ENCODE results near the gene RARRES2. TPM values are rescaled to one million over a fixed set of nuclear protein-coding genes. Genes with fewer than 3 reads are reported as not detected.

RARRES2 gene
- polyA plus RNA-seq, 1 of the 3 experiments (the other 2 are of a cell fraction) = 0.43 TPM

- TF ChIP-seq NFIC (IDR thresholded peaks at IDR 0.05; ENCODE audit: borderline replicate concordance) = no peak
- TF ChIP-seq MXI1 (IDR thresholded peaks at IDR 0.05; ENCODE audit: low read depth, low read length) = no peak
- TF ChIP-seq MEF2A (IDR thresholded peaks at IDR 0.05; ENCODE audit: borderline replicate concordance, low read depth) = no peak
These were observed 19.1 kb upstream of the RARRES2 start (continued) for GRCh38 chr7:150360363-150361058.

- WGBS (ENCODE audit: low lambda C conversion rate) = 95% methylated on average over 2 of the region's 2 CpGs
- CTCF ChIA-PET = no interaction called here
- no peak overlapping the region for H3K4me3 ChIP-seq (ENCODE audit: low read depth in 2 of 2, low read length in 1 of 2)
These were observed 18.4 kb upstream of the RARRES2 start for GRCh38 chr7:150359622-150360362.

GRCh38 chr7:150358988-150359621 is 17.7 kb upstream of the RARRES2 start:
- no peak overlapping the region for H3K4me3 ChIP-seq (ENCODE audit: low read depth in 2 of 2, low read length in 1 of 2)
- WGBS (ENCODE audit: low lambda C conversion rate) = 92% methylated on average over 4 of the region's 4 CpGs
- H3K27ac ChIP-seq (ENCODE audit: low read depth in 2 of 2, low read length in 1 of 2) = no peak overlapping the region
- no peaks in the 10 kb centered on the region for H3F3A ChIP-seq (replicated peaks; ENCODE audit: insufficient read depth)
- no peaks in the 10 kb centered on the region for H3K79me2 ChIP-seq (ENCODE audit: insufficient read depth)
- no peaks in the 10 kb centered on the region for H3K36me3 ChIP-seq (replicated peaks in 1 of 2; ENCODE audit: control insufficient read depth in 1 of 2, insufficient read depth in 2 of 2, low read length in 1 of 2)
- H3K4me1 ChIP-seq (ENCODE audit: control insufficient read depth in 1 of 2, insufficient read depth in 2 of 2, low read depth in 1 of 2, low read length in 1 of 2) = peaks cover 0 to 12% of the 10 kb centered on the region in 2 experiments; a peak in 3 of 4 replicates
- H3K9me2 ChIP-seq = no peaks in the 10 kb centered on the region
- no peak overlapping the region for H3K4me2 ChIP-seq
- DNase-seq = no peak
- H4K20me1 ChIP-seq (ENCODE audit: insufficient read depth) = no peaks in the 10 kb centered on the region
- no peaks in the 10 kb centered on the region for H3K27me3 ChIP-seq (ENCODE audit: insufficient read depth)
- no peak overlapping the region for H2AFZ ChIP-seq (ENCODE audit: low read depth)
- CTCF ChIA-PET = interaction anchor here (1.0 to 5.7 kb wide), 8 partner anchors 9 to 90 kb away, joined by 3 to 57 read pairs (median 4); partner anchors contain the start of genes RARRES2 and REPIN1
- no peak overlapping the region for H3K9ac ChIP-seq
- H3K9me3 ChIP-seq = no peaks in the 10 kb centered on the region
- POLR2A ChIA-PET = interaction anchor here (0.6 kb wide), 1 partner anchor 591 kb away, joined by 3 read pairs; no protein-coding TSS in a partner anchor
- TF ChIP-seq ZBTB33 (IDR thresholded peaks at IDR 0.05; ENCODE audit: borderline replicate concordance, low read depth) (no peak), FOXJ3 (CRISPR knock-in tag; IDR thresholded peaks at IDR 0.05) (no peak), SIN3A (IDR thresholded peaks at IDR 0.05; ENCODE audit: borderline replicate concordance, low read depth, low read length) (no peak), ELF1 (IDR thresholded peaks at IDR 0.05) (no peak), FOXM1 (IDR thresholded peaks at IDR 0.05; ENCODE audit: low read depth) (no peak), EP300 (IDR thresholded peaks at IDR 0.05; ENCODE audit: borderline replicate concordance in 1 of 2, low read depth in 1 of 2, low read length in 1 of 2) (no peak), SMC3 (IDR thresholded peaks at IDR 0.05; ENCODE audit: low read depth, low read length) (no peak), RCOR1 (IDR thresholded peaks at IDR 0.05; ENCODE audit: low read length) (no peak), GATA2 (CRISPR knock-in tag; IDR thresholded peaks at IDR 0.05) (no peak), GABPA (IDR thresholded peaks at IDR 0.05; ENCODE audit: low read depth) (no peak), RFX5 (IDR thresholded peaks at IDR 0.05; ENCODE audit: low read length) (no peak), MAX (IDR thresholded peaks at IDR 0.05; ENCODE audit: low read depth) (no peak), POLR2AphosphoS5 (IDR thresholded peaks at IDR 0.05; ENCODE audit: low read depth, low read length) (no peak)

More at GRCh38 chr7:150359622-150360362, 18.4 kb upstream of the RARRES2 start:
- Histone ChIP-seq H3K9ac (no peak overlapping the region), H3K9me2 (no peaks in the 10 kb centered on the region), H4K20me1 (ENCODE audit: insufficient read depth) (no peaks in the 10 kb centered on the region), H3F3A (replicated peaks; ENCODE audit: insufficient read depth) (no peaks in the 10 kb centered on the region), H3K4me1 (ENCODE audit: control insufficient read depth in 1 of 2, insufficient read depth in 2 of 2, low read depth in 1 of 2, low read length in 1 of 2) (peaks cover 0 to 14% of the 10 kb centered on the region in 2 experiments; a peak in 3 of 4 replicates), H3K79me2 (ENCODE audit: insufficient read depth) (no peaks in the 10 kb centered on the region), H3K27me3 (ENCODE audit: insufficient read depth) (no peaks in the 10 kb centered on the region), H3K9me3 (no peaks in the 10 kb centered on the region), H3K27ac (ENCODE audit: low read depth in 2 of 2, low read length in 1 of 2) (no peak overlapping the region), H3K36me3 (replicated peaks in 1 of 2; ENCODE audit: control insufficient read depth in 1 of 2, insufficient read depth in 2 of 2, low read length in 1 of 2) (no peaks in the 10 kb centered on the region), H2AFZ (ENCODE audit: low read depth) (no peak overlapping the region), H3K4me2 (no peak overlapping the region)
- POLR2A ChIA-PET = no interaction called here
- TF ChIP-seq SMC3 (IDR thresholded peaks at IDR 0.05; ENCODE audit: low read depth, low read length) (no peak), NRF1 (IDR thresholded peaks at IDR 0.05; ENCODE audit: low read depth, low read length) (no peak), IRF3 (IDR thresholded peaks at IDR 0.05; ENCODE audit: low read depth, low read length) (no peak), JUND (IDR thresholded peaks at IDR 0.05) (no peak), TEAD4 (IDR thresholded peaks at IDR 0.05; ENCODE audit: borderline replicate concordance, insufficient read depth) (no peak)
- no peak for DNase-seq

All from SK-N-SH (cell line).